Measurements from ENCODE around the gene ATG2B.

The ATG2B gene

DNA sequence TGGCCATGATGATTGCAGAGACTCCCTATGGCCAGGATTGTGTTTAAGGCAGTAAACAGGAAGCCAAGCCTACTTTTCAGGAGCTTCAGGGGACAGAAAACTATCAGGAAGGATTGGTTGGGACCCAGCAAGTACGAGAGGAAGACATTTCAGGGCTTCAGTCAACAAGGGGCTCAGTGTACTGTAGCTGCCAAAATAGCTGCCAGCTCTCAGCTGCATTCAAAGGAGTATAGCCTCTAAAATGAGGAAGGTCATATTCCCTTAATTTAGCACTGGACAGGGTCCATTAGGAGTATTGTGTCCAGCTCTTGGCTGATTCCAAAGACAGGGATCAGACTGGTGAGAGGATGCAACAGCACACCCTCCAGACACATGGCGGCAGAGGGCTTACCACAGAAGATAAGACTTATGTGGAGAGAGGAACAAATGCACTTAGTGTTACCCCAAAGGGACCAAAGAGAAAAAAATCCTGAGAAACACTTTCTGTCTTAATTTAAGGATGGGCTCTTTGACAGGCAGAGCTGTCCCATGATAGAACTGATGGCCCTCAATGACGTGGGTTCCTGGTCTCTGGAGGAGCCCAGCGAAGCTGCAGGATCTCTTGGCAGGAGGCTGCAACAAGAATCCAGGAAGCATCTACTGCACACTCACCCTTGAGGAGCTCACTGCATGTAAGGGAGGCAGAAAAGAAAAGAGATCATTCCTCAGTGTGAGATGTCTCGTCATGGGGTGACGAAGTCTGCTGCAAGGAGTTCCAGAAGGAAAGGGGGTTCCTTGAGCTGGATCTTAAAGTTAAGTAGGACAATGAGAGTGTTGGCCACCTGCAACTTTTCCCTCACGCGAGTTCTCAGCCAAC is 92.3 kb downstream of the ATG2B start:
- no peak for DNase-seq (ENCODE audit: low read depth)

DNA sequence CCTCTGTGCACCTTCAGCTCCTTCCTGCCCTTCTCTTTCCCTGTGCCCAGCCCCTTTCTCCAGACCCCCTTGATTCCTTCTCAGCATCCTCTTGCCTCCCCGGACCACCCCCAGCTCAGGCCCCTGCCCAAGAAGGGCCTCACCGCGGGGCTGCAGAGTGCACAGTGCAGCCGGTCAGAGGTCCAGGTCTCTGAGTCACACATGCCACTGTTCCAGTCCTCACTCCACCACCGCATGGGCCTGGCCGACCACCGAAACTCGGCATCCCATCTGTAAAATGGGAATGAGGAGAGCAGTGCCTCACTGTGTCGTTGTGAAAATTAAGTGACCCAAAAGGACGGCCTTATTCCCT is 93.8 kb downstream of the ATG2B start:
- DNase-seq (ENCODE audit: low read depth): no peak

DNA sequence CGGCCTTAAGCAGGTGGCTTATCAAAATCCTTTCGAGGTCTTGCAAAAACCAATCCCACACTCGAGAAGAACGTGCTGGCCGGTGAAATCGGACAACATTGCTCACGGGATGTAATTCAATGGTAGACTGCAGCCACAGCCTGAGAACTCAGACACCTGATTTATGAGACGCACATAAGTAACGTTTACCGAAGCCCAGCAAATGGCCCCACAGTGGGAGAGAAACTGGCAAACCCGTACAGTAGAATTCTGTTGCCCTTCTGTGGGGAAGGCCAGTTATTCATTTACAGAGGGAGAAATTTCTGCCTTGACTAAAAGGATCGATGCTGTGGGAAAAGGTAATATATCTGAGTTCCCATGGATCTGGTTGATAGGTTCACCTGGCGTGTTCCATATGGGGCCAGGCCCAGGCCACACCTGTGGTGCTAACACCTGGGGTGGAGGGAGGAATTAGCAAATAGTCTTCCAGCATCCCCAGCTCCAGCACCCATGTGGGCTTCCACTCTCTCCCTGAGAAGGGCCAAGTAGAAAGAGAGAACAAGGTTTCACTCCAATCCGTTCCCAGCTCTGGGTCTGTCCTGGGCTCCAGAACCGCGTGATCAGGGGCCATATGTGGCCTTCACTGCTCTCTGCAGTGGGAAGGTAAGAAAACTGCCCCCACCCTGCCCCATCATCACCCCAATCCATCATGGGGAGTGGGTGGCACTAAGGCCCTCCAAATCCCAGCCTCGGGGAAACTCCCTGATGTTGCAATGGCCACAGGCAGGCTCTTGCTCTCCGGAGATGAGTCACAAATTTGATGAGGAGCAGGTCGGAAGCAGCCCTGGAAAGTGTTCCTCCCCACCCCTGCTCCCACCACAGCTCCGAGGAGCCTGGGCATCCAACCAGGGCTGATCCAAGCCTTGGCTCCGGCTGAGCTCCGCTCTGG is 94.4 kb downstream of the ATG2B start:
- DNase-seq (ENCODE audit: low read depth): no peak

DNA sequence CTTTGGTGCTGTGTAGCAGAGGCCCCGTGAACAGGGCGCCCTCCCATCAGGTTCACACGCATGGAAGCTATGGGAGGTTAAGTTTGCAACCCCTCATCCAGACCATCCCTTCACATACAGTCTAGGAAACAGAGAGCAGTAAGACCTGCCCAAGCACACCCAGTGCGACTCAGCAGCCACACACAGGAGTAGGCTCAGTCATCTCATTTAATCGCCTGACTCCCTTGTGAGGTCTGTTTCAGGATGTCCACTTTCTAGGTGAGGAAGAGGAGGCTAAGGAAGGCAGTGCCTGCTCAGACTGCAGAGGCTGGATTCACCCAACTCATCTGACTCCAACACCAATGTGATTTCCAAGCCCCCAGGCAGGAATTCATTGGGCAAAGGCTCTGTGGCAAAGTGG is 95.2 kb downstream of the ATG2B start:
- no peak for DNase-seq (ENCODE audit: low read depth)

DNA sequence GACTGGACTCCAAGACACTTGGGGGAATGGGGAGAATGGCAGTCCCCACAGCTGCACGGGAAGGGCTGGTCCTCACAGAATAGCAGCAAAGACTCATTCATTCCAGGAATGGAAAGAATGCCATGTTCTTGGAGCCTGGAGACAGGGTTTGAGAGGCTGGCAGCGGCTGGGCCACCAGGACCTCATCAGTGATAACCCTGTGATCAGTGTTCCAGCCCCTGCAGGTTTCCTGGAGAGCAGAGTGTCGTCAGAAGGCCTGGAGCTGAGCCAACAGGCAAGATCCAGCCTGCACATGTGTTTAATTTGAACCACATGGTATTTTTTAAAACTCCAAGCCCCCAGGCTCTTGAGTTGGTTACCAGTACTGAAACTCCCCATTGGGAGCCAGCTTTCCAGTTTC is 95.8 kb downstream of the ATG2B start:
- DNase-seq (ENCODE audit: low read depth): no peak

DNA sequence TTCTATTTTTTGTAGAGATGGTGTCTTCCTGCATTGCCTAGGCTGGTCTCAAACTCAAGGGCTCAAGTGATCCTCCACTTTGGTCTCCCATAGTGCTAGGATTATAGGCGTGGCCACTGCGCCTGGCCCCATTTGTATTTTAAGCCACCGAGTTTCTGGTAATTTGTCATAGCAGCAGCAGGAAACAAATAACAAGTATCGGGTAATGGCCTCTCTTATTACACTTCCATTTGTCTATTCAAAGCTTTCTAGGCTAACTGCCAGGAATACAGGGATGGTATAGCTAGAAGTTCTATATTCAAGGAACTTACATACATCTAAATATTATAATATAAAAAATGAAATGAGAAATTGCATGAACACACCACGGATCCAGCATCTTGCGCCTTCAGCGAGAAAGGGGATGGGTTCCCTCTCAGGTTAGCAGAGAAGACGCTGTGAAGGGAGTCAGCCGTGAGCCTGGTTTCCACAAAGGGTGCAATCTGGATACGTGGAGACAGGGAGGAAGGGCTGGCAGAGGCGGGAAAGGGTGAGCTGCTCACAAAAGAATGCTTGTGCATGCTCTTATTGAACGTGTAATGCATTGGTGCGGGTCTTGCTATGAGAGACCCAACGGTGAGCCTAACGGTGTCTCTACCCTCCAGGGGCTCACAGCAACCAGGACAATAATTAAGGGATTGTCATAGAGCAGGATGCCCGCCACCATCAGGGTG is 97.6 kb downstream of the ATG2B start:
- DNase-seq (ENCODE audit: low read depth): no peak

DNA sequence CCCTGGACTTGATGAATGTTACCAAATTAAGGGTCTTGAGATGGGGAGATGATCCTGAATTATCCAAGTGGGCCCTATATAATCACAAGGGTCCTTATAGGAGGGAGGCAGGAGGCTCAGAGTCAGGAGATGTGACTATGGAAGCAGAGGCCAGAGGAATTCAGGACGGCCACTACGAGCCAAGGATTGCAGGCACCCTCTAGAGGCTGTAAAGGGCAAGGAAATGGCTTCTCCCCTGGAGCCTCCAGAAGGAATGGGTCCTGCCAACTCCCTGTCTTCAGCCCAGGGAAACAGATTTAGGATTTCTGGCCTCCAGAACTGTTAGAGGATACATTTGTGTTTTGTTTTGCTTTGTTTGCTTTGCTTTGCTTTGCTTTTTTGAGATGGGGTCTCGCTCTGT is 98.3 kb downstream of the ATG2B start:
- no peak for DNase-seq (ENCODE audit: low read depth)

DNA sequence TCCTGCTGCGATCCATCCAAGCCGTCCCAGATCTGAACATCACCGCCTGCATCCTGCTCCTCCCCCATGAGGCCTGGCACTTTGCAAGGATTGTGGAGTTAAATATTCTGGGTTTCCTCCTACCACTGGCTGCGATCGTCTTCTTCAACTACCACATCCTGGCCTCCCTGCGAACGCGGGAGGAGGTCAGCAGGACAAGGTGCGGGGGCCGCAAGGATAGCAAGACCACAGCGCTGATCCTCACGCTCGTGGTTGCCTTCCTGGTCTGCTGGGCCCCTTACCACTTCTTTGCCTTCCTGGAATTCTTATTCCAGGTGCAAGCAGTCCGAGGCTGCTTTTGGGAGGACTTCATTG is 99.0 kb downstream of the ATG2B start:
- DNase-seq (ENCODE audit: low read depth): no peak

DNA sequence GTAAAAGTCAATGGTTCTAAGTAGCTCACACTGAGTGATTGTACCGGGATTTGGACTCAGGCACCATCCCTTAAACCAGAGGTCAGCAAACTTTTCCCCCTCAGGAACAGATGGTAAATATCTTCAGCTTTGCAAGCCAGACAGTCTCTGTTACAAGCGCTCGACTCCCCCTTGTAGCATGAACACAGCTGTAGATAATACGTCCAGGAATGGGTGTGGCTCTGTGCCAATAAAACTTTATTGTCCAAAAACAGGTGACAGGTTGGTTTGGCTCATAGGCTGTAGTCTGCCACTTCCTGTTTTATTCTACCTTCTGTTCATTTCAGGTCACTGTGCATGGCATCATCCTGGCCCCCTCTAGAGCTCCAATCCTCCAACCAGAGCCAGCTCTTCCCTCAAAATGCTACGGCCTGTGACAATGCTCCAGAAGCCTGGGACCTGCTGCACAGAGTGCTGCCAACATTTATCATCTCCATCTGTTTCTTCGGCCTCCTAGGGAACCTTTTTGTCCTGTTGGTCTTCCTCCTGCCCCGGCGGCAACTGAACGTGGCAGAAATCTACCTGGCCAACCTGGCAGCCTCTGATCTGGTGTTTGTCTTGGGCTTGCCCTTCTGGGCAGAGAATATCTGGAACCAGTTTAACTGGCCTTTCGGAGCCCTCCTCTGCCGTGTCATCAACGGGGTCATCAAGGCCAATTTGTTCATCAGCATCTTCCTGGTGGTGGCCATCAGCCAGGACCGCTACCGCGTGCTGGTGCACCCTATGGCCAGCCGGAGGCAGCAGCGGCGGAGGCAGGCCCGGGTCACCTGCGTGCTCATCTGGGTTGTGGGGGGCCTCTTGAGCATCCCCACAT is 99.6 kb downstream of the ATG2B start:
- no peak for DNase-seq (ENCODE audit: low read depth)

DNA sequence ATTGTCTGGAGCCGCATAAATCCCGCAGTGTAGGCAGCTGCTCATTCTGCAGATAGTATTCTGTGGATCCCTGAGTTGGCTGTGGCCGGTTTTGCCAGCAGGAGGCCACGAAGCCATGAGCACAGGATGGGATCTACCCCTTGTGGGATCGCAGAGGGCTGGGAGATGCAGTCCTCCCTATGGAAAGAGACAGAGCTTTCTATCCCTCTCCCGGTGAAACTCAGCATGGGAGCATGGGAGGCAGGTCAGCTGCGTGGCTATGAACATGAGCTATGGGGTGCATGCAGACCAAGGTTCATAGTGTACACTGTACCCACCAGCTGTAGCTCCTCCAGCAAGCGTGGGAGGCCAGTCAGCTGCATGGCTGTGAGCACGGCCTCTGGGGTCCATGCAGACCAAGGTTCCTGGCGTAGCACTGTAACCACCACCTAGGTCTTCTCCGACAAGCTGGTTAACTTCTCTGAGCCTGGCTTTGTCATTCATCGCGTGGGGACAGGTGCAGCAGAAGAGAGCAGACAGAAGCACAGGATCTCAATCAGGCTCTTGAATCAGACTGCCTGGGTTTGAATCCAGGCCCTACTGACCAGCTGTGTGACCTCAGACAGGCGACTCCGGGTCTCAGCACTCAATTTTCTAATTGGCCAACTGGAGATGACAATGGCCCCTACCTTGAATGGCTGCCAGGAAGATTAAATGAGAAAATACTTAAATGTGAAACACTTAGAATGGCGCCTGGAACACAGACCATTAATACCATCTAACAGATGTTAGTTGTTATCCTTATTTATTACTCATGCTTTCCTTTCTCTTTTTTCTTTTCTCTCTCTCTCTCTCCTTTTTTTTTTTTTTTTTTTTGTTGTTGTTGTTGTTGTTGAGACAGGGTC is 101.1 kb downstream of the ATG2B start:
- DNase-seq (ENCODE audit: low read depth): no peak

DNA sequence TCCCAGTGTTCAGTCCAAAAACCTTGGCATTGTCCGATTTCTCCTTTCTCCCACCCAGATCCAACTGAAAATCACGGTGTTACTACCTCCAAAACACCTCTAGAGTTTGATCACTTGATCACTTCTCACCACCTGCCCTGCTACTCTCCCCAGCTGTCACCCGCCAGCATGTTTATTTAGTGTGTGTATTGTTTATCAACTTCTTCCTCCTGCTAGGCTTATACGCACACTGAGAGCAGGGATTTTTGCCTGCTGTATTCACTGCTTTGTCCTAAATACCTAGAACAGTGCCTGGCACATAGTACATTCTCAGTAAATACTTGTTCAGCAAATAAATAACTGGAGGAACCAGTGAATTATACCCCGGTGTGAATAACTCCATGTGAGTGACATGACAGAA is 102.1 kb downstream of the ATG2B start:
- no peak for DNase-seq (ENCODE audit: low read depth)

DNA sequence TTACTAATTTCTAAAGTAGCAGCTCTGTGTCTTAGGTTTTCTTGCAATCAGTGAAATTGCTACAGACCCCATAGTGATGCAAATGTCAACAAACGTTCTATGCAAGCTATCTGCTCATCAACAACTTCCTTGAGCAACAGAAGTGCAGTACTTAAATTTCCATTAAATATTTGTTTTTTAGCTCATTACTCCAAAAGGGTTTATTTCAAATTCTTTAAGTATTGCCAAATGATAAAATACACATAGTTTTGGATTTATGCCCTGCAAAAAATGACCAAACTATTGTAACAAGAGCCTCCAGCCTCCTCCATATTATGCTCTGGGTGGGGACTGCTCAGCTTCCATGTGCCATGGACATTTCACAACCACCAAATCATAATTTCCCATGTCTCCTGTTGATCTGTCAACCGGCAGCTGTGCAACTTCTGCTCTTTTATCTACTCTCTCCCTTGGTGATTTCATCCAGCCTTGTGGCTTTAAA is 102.8 kb downstream of the ATG2B start:
- no peak for DNase-seq (ENCODE audit: low read depth)

DNA sequence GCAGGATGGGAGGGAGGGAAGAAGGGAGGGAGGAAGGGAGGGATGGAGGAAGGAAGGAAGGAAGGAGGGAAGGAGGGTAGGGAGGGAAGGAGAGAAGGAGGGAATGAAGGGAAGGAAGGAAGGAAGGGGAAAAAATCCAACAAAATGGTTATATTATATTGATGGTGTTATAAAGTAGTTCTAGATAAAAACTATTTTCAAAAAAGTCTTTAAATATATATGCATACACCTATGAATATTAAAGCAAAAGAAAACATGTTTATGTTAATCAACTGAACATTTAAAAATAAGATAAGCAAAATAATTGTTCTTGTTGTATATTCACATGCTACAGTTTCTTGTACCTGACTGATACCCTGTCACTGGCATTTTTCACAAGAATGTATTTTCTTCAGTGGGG is 105.2 kb downstream of the ATG2B start:
- DNase-seq (ENCODE audit: low read depth): no peak

DNA sequence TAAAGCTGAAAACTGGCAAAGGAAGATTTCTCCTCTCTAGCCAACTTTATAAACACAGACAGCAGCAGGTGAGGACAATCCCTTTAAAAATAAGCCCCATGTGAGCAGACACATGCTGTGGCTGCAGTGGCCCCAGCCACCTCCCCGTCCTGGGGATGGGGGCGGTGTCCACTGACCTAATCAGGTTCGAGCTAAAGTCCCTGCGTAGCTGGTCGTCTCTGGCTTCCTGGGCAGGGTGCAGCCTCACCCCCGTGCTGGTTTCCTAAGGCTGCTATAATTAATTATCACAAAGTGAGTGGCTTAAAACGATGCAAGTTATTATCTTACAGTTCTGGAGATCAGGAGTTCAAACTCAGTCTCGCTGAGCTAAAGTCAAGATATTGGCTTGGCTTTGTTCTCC is 106.1 kb downstream of the ATG2B start:
- no peak for DNase-seq (ENCODE audit: low read depth)

DNA sequence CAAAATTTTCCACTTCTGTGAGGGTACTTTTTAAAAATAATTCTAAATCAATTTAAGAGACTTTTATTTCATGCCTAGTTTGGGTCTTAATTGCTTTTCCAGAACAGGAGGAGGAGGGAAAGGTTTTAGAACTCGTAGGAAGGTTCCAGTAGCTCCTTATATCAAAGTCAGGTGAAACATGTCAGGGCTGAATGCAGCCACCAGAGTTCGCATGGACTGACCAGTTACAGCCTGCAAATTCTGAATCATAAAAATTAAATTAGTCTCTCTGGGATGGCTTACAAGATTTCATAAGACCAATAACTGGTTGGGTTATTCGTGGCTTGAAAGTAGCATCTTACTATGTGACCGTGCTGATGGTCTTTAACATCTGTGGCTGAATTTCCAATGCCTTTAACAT is 106.7 kb downstream of the ATG2B start:
- no peak for DNase-seq (ENCODE audit: low read depth)

DNA sequence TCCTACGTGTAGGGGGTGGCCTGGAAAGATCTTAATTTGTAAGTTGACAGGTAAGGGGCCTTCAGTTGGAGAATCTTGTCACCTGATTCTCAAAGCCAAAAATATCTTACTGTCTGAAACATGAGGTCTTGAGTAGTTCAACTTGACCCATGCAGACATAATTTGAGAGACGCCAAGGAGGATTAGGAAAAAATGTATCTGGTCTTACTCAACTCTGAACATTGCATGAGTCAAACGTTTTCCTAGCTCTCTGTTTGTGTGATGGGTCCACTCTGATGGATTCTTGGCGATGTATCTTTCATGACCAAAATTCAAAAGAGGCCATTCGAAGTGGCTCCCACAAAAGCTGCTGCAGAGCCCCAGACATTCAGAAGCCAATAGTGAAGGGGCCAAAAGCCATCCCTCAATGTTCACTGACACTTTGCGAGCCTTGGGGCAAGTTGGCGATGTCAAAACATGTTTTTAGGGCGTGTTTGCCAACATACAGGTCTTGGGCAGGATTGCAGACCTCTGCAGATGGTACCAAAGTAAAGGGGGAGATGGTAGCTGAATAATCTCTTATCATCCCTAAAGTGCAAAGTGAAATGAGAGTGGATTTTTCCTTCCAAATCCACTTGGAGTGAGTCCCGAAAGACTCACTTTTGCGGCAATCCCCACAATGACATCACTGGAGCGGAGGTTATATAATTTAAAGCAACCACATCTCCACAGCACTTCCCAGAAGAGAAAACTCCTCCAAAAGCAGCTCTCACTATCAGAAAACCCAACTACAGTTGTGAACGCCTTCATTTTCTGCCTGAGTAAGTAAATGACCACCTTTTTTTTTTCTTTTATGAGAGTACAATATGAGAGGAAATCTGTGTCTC is 107.4 kb downstream of the ATG2B start, which contains the start of gene BDKRB1:
Gene BDKRB1, plus strand, starts transcription at position 710 of the 866 bp plus-strand sequence. CDS start 7,473 bp downstream, outside the sequence.
- no peak for DNase-seq (ENCODE audit: low read depth)

DNA sequence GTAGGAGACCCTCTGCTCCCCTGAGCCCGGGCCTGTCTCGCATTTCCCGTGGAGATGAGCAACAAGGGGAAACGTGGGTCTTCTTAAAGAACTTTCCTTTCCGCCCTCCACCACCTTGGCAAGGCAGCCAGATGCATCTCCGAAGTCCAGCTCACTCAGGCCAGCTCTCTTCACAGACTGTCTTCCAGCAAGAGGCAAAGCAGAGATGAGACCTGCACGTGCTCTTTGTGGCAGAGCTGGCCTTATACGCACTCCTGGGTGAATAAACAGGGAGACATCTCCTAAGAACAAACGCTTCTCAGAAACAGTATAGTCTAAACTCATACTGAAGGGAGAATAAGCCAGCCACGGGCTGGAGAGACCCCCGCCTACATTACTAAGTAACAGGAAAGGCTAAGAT is 108.5 kb downstream of the ATG2B start:
- no peak for DNase-seq (ENCODE audit: low read depth)

DNA sequence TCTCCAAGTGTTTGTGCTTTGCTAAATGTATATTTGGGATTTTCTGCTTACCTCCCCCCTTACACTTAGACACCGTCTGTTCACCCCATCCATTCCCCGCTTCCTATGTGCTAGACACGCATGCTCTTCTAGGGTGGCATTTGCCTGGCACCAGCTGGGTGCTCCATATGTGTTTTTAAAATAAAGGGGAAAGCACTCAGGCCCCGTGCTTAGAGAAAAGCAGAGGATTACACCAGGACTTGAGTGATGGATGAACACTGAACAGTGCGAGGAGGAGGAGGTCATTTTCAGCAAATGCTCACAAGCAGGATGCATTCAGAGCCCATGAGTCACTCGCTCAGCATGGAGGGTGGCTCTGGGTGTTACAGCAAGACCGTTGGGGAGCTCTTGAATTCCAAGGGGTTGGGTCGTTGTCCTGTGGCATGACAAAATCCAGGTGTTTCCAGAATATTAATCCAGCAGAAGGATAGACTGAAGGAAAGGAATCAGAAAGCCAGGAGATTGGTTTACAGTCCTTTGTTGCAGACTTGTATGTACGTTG is 110.1 kb downstream of the ATG2B start:
- no peak for DNase-seq (ENCODE audit: low read depth)

DNA sequence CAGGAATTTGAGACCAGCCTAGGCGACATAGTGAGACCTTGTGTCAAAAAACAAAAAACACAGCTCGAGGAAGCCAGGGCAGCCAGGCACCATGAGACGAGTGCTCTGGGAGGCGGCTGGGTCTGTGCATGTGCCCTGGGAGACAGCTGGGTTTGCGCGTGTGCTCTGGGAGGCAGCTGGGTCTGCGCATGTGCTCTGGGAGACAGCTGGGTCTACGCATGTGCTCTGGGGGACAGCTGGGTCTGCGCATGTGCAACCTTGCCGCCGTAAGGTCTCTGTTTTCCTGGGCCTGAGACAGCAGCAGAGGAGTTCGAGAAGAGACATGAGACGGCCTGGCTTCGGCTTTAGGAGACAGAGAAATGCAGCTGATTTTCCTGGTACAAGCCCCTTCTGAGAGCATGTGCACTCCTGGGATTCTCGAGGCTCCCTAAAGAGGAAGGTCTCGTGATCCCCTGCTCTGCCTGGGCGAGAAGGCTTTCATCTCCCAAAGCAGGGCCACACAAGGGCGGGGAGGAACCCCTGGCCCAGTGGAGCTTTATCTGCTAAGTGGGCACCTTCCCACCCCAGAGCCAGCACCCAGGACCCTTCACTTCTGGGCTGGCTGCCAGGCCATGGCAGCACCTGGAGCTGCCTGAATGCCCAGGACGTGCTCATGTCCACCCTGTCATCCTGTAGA is 110.7 kb downstream of the ATG2B start:
- no peak for DNase-seq (ENCODE audit: low read depth)

All from CMK (cell line).